HUES64 (cell line): ENCODE results near the gene IL25.

Experiments used
- H3K27ac ChIP-seq: 2 replicates; pipeline ENCODE4 v1.7.0; 2013; ENCODE audit warnings: low read depth, low read length, inconsistent platforms
- H3K27me3 ChIP-seq: 2 replicates; pipeline ENCODE4 v1.6.1; 2013; ENCODE audit warnings: mild to moderate bottlenecking, low read length; ENCODE audit not compliant: insufficient read depth
- H3K36me3 ChIP-seq: 2 replicates; pipeline ENCODE4 v1.6.1; 2013; ENCODE audit warnings: mild to moderate bottlenecking, low read length; ENCODE audit not compliant: insufficient read depth
- H3K4me1 ChIP-seq: 2 replicates; pipeline ENCODE4 v1.6.1; 2013; ENCODE audit warnings: mild to moderate bottlenecking, low read length, moderate library complexity; ENCODE audit not compliant: insufficient read depth
- H3K4me3 ChIP-seq: 2 replicates; pipeline ENCODE4 v1.5.1; 2013; ENCODE audit warnings: mild to moderate bottlenecking, low read length, moderate library complexity
- H3K9ac ChIP-seq: 2 replicates; pipeline ENCODE4 v1.6.1; 2013; ENCODE audit warnings: mild to moderate bottlenecking, low read depth, low read length
- H3K9me3 ChIP-seq: 2 replicates; pipeline ENCODE4 v1.6.1; 2013; ENCODE audit warnings: low read depth, low read length; ENCODE audit not compliant: insufficient read depth
- WGBS: fragments of 150-250, 120-280 bp; methylation state at CpG from one replicate; pipeline ENCODE4 v1.1.7; 2013; ENCODE audit warnings: missing lambda C conversion rate; 5-methylcytosine and 5-hydroxymethylcytosine counted together

The IL25 gene

GRCh38 chr14:23377573-23378563 is 5.3 kb downstream of the IL25 start:
- no peaks in the 10 kb centered on the region for H3K36me3 ChIP-seq
- no peaks in the 10 kb centered on the region for H3K9me3 ChIP-seq
- peaks cover 26% of the 10 kb centered on the region for H3K27me3 ChIP-seq
- H3K4me1 ChIP-seq: no peaks in the 10 kb centered on the region
- H3K4me3 ChIP-seq: no peak overlapping the region
- H3K9ac ChIP-seq: no peak overlapping the region
- WGBS: 90% methylated on average over 14 of the region's 14 CpGs
- H3K27ac ChIP-seq: no peak overlapping the region

- Histone ChIP-seq H3K27me3 (peaks cover 26% of the 10 kb centered on the region), H3K27ac (no peak overlapping the region), H3K9me3 (no peaks in the 10 kb centered on the region), H3K36me3 (no peaks in the 10 kb centered on the region), H3K4me1 (no peaks in the 10 kb centered on the region), H3K4me3 (no peak overlapping the region), H3K9ac (no peak overlapping the region)
- WGBS: 84% methylated on average over 11 of the region's 11 CpGs
Observed at GRCh38 chr14:23378612-23379220, 6.1 kb downstream of the IL25 start.

GRCh38 chr14:23379366-23380196 is 7.0 kb downstream of the IL25 start:
- no peaks in the 10 kb centered on the region for H3K4me1 ChIP-seq
- no peaks in the 10 kb centered on the region for H3K36me3 ChIP-seq
- no peak overlapping the region for H3K4me3 ChIP-seq
- H3K27ac ChIP-seq: no peak overlapping the region
- H3K9me3 ChIP-seq: no peaks in the 10 kb centered on the region
- no peak overlapping the region for H3K9ac ChIP-seq
- peaks cover 26% of the 10 kb centered on the region for H3K27me3 ChIP-seq
- WGBS: 51% methylated on average over 12 of the region's 12 CpGs

DNA sequence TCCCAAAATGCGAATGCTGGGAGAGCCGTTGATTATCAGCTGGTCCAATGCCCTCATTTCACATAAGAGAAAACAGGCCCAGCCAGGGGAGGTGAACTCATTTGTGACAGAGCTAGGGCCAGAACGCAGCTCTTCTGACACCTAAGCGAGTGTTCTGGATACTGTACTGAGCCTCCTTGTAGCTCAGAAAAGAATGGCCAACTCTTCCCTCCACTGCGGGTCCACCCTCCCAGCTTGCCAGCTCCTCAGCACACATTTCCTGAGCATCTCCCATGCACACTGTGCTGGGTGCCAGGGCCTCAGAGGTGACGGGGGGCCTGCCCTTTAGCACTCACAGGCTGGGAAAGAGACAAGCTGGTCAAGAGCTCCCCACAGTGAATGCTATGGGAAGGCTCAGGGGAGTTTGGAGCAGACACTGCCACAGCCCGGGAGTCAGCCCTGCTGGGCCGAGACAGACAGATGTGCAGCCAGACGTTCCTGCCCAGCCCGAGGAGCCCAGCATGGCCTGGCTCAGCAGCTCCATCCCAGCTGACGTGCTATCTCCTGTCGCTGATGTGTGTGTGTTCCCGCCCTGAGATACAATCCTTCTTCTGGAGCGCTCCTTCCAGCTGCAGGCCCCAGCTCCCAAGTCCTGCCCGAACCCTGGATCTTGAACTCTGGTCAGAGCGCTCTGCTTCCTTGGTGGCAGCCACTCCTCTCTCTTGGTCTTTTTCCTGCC is 7.7 kb downstream of the IL25 start:
- H3K27ac ChIP-seq: no peak overlapping the region
- H3K4me1 ChIP-seq: no peaks in the 10 kb centered on the region
- WGBS: 84% methylated on average over 16 of the region's 16 CpGs
- H3K36me3 ChIP-seq: no peaks in the 10 kb centered on the region
- H3K9ac ChIP-seq: no peak overlapping the region
- no peak overlapping the region for H3K4me3 ChIP-seq
- no peaks in the 10 kb centered on the region for H3K9me3 ChIP-seq
- H3K27me3 ChIP-seq: peaks cover 26% of the 10 kb centered on the region

DNA sequence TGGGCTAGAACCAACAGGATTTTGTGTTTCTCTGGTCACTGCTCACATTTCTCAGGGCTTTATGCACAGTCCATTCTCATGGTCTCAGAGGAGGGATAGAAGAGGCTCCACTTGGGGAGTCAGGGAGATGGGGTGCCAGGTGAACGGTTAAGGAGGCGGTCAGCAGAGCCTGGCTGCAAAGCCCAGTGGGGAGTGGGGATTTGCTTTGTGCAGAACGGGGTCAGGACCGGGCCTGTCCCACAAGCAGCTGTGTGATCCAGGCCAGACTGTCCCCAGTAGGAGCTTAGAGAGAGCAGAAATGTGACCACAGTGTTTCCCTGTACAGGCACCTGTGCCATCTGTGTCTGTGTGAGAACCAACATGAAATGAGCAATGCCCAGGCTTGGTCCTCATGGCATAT is 8.4 kb downstream of the IL25 start:
- Histone ChIP-seq H3K36me3 (no peaks in the 10 kb centered on the region), H3K27ac (no peak overlapping the region), H3K9me3 (no peaks in the 10 kb centered on the region), H3K4me3 (no peak overlapping the region), H3K4me1 (no peaks in the 10 kb centered on the region), H3K9ac (no peak overlapping the region), H3K27me3 (peaks cover 26% of the 10 kb centered on the region)
- 84% methylated on average over 4 of the region's 4 CpGs for WGBS

DNA sequence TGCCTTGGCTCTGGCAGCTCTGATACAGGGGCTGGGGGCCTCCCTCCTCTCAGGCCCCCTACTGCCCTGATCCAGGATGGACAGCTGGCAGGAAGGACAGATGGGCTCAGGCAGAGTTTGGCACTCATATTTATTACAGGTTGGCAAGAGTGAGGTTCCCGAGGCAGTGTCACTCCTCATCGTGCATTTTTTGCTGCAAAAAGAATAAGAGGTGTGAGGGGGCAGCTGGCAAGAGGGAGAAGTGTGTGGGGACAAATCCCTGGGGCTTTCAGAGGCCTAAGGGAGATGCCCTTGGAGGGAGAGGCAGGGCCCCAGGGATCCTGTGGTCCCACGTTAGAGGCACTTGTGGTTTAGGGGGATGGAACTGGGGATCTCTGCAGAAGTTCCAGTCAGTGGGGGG is 9.3 kb downstream of the IL25 start:
- no peak overlapping the region for H3K4me3 ChIP-seq
- H3K9me3 ChIP-seq: no peaks in the 10 kb centered on the region
- peaks cover 26% of the 10 kb centered on the region for H3K27me3 ChIP-seq
- 75% methylated on average over 3 of the region's 3 CpGs for WGBS
- H3K9ac ChIP-seq: no peak overlapping the region
- no peaks in the 10 kb centered on the region for H3K4me1 ChIP-seq
- no peak overlapping the region for H3K27ac ChIP-seq
- no peaks in the 10 kb centered on the region for H3K36me3 ChIP-seq

DNA sequence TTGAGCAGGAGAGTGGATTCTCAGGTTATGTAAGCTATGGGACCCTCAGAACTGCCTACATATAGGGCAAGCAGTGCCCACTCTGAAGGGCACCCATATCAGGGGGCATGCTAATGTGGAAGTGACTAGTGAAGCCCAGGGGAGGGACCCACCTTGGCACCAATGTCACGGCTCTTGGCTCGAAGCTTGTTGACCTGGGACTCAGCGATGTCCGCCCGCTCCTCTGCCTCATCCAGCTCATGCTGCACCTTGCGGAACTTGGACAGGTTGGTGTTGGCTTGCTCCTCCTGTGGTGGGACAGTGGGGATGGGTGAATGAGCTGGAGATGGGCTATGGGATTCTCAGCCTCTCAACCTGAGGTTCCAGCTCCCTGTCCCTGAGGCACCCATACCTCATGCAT is 9.7 kb downstream of the IL25 start:
- 95% methylated on average over 6 of the region's 6 CpGs for WGBS
- H3K4me3 ChIP-seq: no peak overlapping the region
- H3K27me3 ChIP-seq: peaks cover 24% of the 10 kb centered on the region
- H3K9ac ChIP-seq: no peak overlapping the region
- no peaks in the 10 kb centered on the region for H3K4me1 ChIP-seq
- no peaks in the 10 kb centered on the region for H3K36me3 ChIP-seq
- H3K27ac ChIP-seq: no peak overlapping the region
- no peaks in the 10 kb centered on the region for H3K9me3 ChIP-seq

GRCh38 chr14:23382731-23383440 is 10.3 kb downstream of the IL25 start:
- Histone ChIP-seq H3K36me3 (no peaks in the 10 kb centered on the region), H3K27me3 (peaks cover 18% of the 10 kb centered on the region; the same call in 1 of the 2 replicates), H3K9ac (no peak overlapping the region), H3K9me3 (no peaks in the 10 kb centered on the region), H3K27ac (no peak overlapping the region), H3K4me3 (no peak overlapping the region), H3K4me1 (no peaks in the 10 kb centered on the region)
- 92% methylated on average over 9 of the region's 10 CpGs for WGBS

- H3K9ac ChIP-seq: no peak overlapping the region
- H3K4me1 ChIP-seq: no peaks in the 10 kb centered on the region
- no peaks in the 10 kb centered on the region for H3K9me3 ChIP-seq
- WGBS: 96% methylated on average over 29 of the region's 29 CpGs
- H3K36me3 ChIP-seq: no peaks in the 10 kb centered on the region
- H3K27ac ChIP-seq: no peak overlapping the region
- H3K4me3 ChIP-seq: no peak overlapping the region
- H3K27me3 ChIP-seq: peaks cover 4% of the 10 kb centered on the region; the same call in 1 of the 2 replicates
Observed at GRCh38 chr14:23384364-23385080, 11.9 kb downstream of the IL25 start.

DNA sequence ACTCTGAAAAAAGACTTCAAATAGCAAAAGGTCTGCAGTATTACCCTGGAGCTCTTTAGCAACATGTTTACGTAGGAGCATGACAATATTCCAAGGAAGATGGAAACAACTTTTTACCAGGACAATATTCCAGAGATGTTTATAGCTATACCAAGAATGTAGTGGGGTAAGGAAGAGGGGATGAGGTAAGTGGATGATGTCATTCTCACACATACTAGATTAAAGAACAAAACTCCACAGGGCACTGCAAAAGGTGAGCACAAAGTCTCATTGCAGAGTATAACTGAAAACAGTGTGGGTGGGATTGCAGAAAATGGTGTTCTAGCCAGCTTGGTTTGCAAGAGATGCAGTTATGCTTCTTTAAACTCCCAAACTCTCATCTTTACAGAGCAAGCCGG is 12.6 kb downstream of the IL25 start:
- H3K27ac ChIP-seq: no peak overlapping the region
- H3K36me3 ChIP-seq: no peaks in the 10 kb centered on the region
- H3K9ac ChIP-seq: no peak overlapping the region
- peaks cover 4% of the 10 kb centered on the region; the same call in 1 of the 2 replicates for H3K27me3 ChIP-seq
- no peak overlapping the region for H3K4me3 ChIP-seq
- no peaks in the 10 kb centered on the region for H3K9me3 ChIP-seq
- no peaks in the 10 kb centered on the region for H3K4me1 ChIP-seq
- WGBS: 98% methylated on average over 2 of the region's 2 CpGs
